AG04449 (cell line): ENCODE results near the gene KIF5B.

Source experiments
- CTCF ChIA-PET: fragments of 350-600 bp; formaldehyde crosslinking; extraction: SDS; loops from one replicate; lab custom pipeline; 2021; ENCODE audit warnings: antibody characterized with exemption; lab: Yijun Ruan, JAX
- POLR2A ChIA-PET: fragments of 400-600, 350-600 bp; formaldehyde crosslinking; extraction: SDS; loops from one replicate; lab custom pipeline; 2020; ENCODE audit warnings: antibody characterized with exemption, inconsistent platforms; lab: Yijun Ruan, JAX
- DNase-seq: peaks from one replicate; pipeline ENCODE4 v3.0.0-alpha.2; 2010; ENCODE audit warnings: low read depth, low spot score
- H3K4me3 ChIP-seq: 2 replicates; pipeline ENCODE4 v1.5.1; 2011; ENCODE audit warnings: low read depth, mild to moderate bottlenecking, control low read depth, low read length
- CTCF ChIP-seq: IDR thresholded peaks from one replicate; pipeline ENCODE4 v1.5.1; 2011; ENCODE audit warnings: mild to moderate bottlenecking, moderate library complexity, low read length, control low read depth, inconsistent platforms; ENCODE audit not compliant: insufficient read depth; ENCODE audit errors: missing control alignments

KIF5B gene

GRCh38 chr10:32041290-32042028 is 14.8 kb downstream of the KIF5B start:
- POLR2A ChIA-PET = no interaction called here
- CTCF ChIA-PET = interaction anchor here (1.0 to 1.2 kb wide), 3 partner anchors 11 to 150 kb away, joined by 3 to 4 read pairs (median 3); no protein-coding TSS in a partner anchor
- DNase-seq = no peak

GRCh38 chr10:32039734-32040133 is 16.5 kb downstream of the KIF5B start:
- TF ChIP-seq CTCF = no peak
- DNase-seq = no peak
- CTCF ChIA-PET = no interaction called here
- POLR2A ChIA-PET = no interaction called here
- H3K4me3 ChIP-seq = no peak overlapping the region

More at GRCh38 chr10:32041290-32042028, 14.8 kb downstream of the KIF5B start:
- TF ChIP-seq CTCF = no peak
- H3K4me3 ChIP-seq = no peak overlapping the region

- ChIA-PET POLR2A (no interaction called here), CTCF (no interaction called here)
- H3K4me3 ChIP-seq = no peak overlapping the region
- no peak for DNase-seq
- TF ChIP-seq CTCF = no peak
Measured at GRCh38 chr10:32038777-32039176, 17.4 kb downstream of the KIF5B start.

- TF ChIP-seq CTCF = no peak
- no peak for DNase-seq
- ChIA-PET CTCF (interaction anchor here (1.0 kb wide), 1 partner anchor 31 kb away, joined by 4 read pairs; no protein-coding TSS in a partner anchor), POLR2A (no interaction called here)
- no peak overlapping the region for H3K4me3 ChIP-seq
Measured at GRCh38 chr10:32036922-32037321, 19.3 kb downstream of the KIF5B start.

- CTCF ChIA-PET = interaction anchor here (1.9 kb wide), 1 partner anchor 155 kb away, joined by 4 read pairs; no protein-coding TSS in a partner anchor
- no peak for DNase-seq
- H3K4me3 ChIP-seq = no peak overlapping the region
- TF ChIP-seq CTCF = no peak
- POLR2A ChIA-PET = interaction anchor here (0.7 kb wide), 1 partner anchor 156 kb away, joined by 3 read pairs; no protein-coding TSS in a partner anchor
Measured at GRCh38 chr10:32035038-32035437, 21.2 kb downstream of the KIF5B start.

- ChIA-PET POLR2A (no interaction called here), CTCF (interaction anchor here (1.1 to 1.9 kb wide), 2 partner anchors 28 to 1346 kb away, joined by 3 to 9 read pairs; no protein-coding TSS in a partner anchor)
- no peak overlapping the region for H3K4me3 ChIP-seq
- no peak for DNase-seq
- no peak for TF ChIP-seq CTCF
Measured at GRCh38 chr10:32033171-32033570, 23.1 kb downstream of the KIF5B start.
